ENCODE measurements around the gene NLRP1.
A peak's percentile ranks its signal among the peaks of the same experiment; 100 is the strongest.

Gene NLRP1

DNA sequence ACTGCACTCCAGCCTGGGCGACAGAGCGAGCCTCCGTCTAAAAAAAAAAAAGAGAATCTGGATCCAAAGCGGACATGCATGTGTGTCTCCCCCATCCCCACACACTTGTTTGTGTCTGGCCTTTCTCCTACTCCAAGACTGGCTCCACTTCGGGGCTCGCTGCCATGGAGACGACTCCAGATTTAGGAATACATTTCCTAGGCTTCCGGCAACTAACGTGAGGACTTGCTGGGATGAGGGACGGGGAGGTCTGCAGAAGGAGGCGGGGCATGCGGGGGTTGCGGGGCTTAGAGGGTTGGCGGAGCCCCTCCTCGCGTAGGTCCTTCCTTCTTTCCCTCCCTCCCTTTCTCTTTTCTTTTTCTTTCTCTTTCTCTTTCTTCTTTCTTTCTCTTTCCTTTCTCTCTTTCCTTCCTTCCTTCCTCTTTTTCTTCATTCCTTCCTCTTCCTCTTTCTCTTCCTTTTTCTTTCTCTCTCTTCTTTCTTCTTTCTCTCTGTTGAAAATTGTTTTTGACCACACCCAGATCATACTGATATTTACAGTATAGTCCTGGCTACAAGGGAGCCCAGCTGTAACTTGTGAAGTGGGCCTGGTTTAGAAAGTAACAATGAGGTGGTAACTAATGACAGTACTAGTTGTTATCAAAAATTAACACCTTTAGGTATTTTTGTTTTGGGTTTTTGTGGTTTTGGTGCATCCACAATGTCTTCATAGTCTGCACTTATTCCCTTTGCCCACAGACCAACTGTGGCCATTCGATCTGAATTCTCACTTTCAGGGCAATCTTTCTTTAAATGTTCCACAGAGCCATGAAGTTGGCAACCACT is 72.7 kb downstream of the NLRP1 start:
- no peak for DNase-seq

DNA sequence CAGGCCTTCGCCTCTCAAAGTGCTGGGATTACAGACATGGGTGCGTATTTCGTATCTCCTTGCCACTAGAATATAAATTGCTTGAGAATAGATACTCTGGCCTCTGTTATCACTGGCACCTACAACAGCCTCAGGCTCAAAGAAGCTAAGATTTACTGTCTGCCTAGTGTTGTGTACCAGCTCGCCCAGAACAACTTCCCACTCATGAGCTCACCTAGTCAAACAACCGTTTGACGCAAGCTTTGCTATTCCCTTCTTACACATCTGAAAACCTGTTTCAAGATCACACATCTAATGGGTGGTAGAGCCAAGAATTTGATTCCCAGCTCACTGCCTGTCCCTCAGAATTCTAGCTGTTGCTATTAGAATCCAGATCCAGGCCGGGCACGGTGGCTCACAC is 73.5 kb downstream of the NLRP1 start:
- no peak for DNase-seq

DNA sequence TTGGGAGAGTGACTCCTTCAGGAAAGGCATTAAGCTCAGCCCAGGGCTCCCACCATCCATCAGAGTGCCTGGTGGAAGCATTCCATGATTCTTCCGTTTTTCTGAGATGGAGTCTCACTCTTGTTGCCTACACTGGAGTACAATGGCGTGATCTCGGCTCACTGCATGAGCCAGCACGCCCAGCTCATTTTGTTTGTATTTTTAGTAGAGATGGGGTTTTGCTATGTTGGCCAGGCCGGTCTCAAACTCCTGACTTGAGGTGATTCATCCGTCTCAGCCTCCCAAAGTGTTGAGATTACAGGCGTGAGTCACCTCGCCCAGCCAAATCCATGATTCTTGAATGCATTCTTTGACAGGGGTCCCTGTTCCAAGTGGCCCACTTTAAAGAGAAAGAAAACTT is 74.8 kb downstream of the NLRP1 start:
- DNase-seq = no peak

DNA sequence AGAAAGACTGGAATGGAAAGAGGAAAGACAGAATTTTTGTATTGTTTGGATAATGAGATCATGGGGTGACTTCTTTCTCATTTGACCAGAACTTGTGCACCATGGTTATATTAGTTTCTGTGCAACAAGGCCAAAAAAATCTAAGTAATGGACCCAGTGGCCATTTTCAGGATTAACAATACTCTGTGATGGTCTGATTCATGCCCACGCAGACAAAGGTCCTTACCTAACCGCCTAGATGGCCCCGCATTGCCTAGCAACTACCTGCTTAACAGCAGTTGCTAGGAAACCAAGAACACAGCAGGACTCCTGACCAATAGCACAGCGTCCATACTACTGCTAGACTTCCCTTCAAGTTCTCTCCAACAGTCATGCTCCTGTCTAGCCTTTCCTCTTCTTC is 75.5 kb downstream of the NLRP1 start:
- peak; percentile 68 to 92 (median 74) for DNase-seq

DNA sequence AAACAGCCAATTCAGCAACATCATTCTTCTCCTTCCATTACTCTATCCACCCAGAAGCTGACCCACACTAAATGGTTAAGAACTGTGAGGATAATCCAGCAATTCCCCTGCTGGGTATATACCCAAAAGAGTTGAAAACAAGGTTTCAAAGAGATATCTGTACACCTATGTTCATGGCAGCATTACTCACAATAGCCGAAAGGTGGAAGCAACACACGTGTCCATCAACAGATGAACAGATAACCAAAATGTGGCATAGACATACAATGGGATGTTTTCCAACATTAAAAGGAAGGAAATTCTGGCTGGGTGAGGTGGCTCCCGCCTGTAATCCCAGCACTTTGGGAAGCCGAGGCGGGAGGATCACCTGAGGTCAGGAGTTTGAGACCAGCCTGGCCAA is 78.0 kb downstream of the NLRP1 start:
- DNase-seq = no peak

DNA sequence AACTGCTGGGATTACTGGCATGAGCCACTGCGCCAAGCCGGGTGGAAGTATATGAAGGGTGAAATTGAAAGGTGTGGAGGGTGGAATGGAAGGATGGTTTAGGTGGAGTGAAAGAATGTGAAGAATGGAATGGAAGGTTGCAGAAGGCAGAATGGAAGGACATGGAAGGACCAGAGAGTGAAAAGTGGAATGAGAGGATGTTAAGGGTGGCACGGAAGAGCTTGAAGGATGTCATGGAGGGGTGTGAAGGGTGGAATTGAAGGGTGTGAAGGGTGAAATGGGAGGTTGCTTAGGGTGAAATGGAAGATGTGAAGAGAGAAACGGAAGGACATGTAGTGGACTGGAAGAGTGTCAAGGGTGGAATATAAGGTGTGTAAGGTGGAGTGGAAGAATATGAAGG is 81.8 kb downstream of the NLRP1 start:
- no peak for DNase-seq

DNA sequence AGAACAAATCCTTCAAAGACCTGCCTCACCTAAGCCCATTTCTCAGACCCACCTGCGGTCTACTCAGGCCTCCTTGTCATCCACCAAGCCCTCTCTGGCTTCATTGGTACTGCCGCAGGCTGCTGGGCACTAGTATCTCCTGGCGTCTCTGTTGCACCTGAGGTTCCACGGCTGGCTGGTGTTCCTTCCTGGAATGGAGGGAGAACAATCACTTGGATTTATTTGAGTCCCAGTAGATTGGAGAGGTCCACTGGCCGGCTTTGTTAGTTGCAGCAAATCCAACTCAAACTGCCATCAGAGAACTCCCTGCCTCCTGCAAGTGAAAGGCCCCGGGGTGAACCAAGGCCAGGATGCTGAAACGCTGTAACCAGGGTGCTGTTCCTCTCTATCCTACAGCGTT is 82.6 kb downstream of the NLRP1 start:
- no peak for DNase-seq

DNA sequence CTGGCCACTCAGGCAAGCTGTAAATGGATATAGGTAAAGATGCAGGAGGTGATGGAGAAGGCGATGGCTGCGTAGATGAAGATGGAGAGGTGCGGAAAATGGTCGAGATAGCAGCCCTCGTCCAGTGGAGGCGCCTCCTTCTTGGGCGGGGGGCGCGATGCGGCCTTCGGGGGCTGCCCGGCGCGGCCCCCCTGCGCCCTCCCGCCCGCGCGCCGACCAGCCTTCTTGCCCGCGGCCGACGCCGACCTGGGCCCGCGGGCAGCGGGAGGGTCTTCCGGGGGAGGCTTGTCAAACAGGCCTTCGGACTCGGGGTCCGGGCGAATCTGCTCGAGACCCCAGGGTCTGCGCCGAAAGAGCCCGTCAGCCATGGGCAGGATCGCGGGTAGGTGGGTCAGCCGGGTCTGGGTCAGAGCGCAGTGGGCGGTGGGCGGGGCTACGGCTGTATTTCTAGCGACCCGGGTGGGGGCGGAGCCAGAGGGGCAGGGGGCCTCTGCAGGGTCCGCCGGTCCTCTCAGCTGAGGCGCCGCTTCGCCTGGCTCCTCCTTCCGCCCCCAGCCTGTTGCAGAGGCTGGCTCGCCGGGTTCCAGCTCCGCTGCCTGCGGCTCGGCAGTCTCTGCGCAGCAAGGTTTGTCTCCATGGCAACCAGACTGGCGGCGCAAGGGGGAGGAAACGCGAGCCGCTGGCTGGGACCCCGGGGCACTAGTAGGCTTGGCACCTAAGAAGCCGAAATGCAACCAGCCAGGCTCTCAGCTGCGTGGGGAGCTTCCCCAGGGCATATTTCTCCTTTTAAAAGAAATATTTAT is 83.5 kb downstream of the NLRP1 start:
- peak; percentile 68 to 89 (median 87) for DNase-seq

DNA sequence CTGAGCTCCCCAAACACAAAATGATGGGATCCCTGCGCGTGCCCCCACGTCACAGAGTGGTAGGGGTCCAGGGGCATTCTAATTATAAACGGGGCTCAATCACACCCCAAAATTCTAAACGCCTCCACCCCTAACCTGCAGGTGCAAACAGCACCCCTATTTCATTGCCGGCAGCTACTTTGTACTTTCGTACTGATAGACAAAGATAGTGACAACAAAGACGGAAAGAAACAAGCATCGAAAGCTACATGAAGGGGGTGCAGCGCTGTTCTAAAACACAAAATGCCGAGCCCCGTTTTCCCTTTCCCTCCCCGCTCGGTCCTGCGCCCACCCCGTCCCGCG is 84.1 kb downstream of the NLRP1 start:
- DNase-seq = no peak

DNA sequence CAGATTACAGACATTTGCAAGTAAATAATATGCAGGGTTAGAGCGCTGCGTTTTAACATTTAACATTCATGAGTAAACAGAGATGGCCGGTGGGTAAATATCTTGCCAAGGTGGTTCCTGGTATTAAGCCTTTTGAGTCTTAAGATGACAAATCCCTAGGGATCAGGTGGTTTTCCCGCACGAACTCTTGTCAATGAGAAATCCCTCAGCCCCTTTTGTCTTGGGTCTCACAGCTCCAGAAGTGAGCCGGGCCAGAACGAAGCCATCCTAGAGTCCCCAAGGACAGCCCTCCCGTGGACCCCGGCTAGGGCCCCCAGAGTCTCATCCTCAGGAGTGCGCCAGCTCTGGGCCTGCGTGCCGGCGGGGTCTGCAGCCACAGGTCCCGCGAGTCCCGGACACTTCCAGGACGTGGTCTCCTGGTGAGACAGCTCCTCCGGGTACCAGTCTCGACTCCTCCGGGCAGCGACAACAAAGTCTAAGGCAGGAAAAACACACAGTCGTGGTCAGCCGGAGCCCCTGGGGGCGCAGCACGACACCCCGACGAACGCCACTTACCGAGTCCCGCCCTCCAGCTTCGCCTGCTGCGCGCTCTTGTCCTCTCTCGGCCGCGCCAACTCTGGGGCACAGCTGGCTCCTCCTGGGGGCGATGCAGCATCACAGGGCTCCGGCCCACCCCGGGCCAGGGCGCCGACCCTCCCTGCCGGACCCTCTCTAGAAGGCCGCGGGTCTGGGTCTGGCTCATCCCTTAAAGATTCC is 84.7 kb downstream of the NLRP1 start:
- peak in 1 of 3 experiments; percentile 49 for DNase-seq

DNA sequence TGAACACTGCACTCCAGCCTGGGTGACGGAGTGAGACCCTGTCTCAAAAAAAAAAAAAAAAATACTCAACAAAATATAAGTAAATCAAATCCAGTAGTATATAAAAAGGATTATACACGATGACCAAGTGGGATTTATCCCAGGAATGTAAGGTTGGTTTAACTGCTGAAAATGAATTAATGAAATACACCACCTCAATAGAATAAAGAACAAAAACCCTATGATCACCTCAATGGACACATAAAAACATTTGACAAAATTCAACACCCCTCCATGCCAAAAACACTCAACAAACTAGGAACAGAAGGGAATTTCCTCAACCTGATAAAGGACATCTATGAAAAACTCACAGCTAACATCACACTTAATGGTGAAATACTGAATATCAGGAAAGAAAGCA is 91.3 kb downstream of the NLRP1 start:
- no peak for DNase-seq

DNA sequence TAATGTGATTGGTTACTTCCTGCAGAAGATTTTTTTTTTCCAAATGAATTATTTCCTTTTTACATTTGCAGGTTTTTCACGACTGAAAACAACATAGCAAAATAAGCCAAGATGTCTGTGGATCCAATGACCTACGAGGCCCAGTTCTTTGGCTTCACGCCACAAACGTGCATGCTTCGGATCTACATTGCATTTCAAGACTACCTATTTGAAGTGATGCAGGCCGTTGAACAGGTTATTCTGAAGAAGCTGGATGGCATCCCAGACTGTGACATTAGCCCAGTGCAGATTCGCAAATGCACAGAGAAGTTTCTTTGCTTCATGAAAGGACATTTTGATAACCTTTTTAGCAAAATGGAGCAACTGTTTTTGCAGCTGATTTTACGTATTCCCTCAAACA is 95.6 kb downstream of the NLRP1 start:
- DNase-seq = no peak

DNA sequence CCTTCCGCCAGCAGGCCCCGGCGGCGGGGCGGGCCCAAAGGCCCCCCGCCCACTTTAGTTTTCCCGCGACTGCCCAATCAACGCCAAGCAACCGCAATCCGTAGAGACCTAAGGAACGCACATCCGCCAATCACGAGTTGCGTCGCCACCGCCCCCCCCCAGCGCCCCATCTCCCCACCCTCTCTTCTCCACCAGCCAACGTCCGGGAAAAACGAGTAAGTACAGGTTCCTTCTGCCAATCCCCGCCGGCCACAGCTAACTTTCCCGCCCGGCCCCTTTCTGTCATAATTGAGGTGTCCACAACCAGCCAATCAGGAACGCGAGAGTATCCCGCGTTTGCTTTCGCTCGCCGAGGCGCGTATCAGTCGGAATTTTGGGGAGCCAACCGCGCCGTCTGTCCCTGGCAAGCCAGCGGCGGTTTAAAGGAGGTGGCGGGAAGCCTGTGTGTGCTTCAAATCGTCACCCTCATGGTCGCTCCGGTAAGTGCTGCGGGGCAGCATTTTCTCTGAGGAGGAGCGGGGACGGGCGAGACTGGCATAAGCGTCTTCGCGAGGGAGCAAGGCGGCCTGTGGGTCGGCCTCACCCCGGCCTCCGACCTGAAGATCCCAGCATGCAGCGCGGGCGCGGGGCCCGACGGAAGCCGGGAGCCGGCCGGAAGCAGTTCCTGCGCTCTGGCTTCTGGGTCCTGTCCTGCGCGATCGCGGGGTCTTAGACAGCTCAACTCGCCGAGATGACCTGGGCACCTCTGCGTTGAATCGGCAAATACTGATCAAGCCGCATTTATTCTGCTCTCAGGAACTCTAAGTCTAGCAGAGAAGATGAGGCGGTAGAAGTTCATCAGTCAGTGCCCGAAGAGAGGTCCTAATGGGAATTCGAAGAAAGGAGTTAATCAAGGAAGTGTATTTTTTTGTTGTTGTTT is 97.8 kb downstream of the NLRP1 start, which contains the start of gene MIS12:
Gene MIS12, plus strand, starts transcription at position 361 of the 919 bp plus-strand sequence. CDS start 2,297 bp downstream, outside the sequence.
- DNase-seq = peak; percentile 93 to 98 (median 94)

DNA sequence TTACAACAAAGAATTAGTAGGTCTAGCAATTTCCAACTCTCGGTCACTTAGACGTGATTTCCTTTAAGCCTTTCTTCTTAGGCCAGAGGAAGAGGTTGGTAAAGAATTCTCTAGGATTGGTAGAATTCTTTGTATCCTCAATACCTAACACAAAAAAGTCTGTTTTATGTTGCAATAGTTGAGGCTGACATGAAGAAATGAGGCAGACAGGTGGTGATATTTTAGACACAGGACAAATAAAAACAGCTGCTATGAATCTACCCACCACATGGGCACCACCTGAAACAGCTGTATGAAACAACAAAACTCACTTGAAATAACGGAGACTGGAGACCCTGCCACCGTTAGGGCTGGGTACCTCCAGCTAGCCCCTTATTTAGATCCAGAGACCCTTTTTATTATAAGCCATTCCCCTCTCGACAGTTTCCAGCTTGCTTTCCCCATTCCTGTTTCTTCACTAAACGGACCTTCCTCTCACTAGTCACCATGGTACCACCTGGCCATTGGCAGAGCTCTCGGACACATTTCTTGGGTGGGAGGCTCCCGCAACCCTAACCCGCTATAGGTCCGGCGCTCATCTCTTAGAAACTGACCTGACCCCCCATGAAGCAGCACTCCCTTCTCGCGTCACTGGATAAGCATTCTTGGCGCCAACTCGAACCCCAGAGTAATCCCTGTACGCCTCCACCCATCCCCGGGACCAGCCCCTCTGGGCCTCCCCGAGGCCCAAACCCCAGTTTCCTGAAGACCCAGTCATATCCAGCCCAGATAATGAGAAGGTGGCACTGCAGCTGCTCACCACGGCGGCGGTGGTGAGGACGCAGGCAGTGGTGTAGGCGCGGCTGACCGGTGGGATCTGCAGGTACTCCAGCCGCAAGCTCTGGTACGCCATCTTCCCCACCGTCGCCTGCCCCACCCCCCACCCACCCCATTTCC is 98.8 kb downstream of the NLRP1 start, which contains the start of gene DERL2:
Gene DERL2, minus strand, starts transcription at position 909 of the 936 bp plus-strand sequence. Its CDS starts 17 bp downstream, at position 892.
- peak in 2 of 3 experiments; percentile 63 to 75 for DNase-seq

DNA sequence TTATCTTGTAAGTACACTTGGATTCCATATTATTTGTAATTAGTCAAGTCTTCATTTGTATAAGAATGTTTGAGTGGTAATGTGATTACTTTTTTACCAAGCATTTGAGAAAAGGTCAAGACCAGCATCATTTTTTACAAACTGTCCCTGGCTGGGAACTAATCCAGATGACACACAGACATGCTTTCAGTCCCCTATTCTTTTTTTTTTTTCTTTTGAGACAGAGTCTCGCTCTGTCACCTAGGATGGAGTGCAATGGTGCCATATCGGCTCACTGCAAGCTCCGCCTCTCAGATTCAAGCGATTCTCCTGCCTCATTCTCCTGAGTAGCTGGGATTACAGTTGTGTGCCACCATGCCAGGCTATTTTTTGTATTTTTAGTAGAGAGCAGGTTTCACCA is 102.9 kb downstream of the NLRP1 start:
- DNase-seq = no peak

DNA sequence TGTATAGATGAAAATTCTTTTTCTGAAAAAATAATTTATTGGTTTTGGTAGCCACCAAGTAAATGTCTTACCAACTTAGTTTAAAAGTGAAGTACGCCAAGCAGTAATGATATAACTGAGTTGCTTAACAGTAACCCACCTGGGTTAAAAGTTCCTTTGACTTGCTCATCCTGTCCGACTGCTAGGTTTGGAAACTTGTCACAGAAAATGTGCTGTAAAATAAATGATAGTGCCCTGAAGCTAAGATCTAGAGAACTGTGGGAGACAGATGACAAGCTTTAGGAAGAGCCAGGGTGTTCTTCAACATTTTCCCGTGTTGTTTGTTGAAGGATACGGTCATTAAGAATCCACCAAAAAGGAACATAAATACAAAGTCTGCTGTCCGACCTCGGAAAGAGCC is 103.3 kb downstream of the NLRP1 start:
- DNase-seq = no peak

DNA sequence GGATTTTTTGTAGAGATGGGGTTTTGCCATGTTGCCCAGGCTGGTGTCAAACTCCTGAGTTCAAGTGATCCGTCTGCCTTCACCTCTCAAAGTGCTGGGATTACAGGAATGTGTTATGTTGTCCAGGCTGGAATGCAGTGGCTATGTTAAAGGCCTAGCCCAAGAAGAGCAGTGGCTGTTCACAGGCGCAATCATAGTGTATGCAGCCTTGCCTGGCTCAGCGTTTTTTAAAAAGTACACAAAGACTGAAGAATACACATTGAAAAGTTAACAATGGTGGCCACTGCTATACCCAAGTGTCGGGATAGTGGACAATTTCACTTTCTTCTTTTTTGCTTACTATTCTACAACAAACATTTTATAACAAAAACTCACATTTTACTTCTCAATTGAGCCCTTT is 105.3 kb downstream of the NLRP1 start:
- DNase-seq = no peak

DNA sequence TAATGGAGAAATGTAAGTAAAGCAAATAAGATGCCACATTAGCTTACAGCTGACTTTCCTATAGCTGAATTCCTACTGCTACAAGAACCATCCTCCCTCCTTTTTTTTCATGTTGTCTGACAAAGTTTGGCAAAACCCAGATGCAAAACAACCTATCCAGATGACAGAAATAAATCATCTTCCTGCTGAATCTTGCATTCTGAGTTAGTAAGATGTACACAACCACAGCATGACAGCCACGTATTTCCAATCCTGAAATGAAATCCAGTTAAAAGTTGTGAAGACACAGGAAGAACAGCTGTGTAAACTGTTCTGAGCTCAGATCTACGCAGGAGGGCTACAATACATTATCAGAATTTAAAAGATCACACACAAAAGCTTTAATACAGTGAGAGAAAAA is 110.4 kb downstream of the NLRP1 start:
- no peak for DNase-seq

DNA sequence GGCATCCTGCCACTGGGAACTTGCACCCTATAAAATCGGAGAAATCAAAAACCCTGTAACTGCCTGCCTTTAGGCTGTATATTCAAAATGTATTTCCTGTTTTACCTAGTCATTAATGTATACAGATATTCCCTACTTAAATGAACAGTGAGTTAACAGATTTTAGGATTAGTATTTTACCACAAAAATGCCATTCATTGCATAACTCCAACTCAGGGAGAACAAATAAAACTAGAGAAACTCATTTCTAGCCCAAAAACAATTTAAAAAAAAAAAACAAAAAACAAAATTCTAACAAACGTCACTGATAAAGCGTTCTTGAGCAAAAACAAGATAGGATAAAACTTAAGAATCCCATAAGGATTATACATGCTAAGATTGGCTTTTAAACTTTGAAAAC is 111.8 kb downstream of the NLRP1 start:
- DNase-seq = no peak

DNA sequence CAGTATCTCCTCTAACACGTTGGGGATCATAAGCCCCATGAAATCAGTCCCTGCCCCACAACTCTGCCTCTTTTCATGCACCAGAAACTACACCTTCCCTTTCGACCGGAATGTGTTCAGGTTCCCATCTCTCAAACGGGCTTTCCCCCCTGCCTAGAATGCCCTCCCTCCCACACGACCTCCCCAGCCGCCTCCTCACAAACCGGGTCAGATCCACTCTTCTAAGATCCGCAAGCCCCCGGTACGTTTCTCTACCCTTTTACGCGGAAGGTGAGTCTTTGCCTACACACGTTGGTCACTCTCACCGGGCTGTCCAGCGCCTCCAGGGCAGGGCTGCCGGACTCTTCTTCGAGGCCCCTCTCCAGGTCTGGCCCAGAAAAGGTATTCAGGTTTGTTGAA is 116.2 kb downstream of the NLRP1 start:
- peak in 1 of 3 experiments; percentile 16 for DNase-seq

DNA sequence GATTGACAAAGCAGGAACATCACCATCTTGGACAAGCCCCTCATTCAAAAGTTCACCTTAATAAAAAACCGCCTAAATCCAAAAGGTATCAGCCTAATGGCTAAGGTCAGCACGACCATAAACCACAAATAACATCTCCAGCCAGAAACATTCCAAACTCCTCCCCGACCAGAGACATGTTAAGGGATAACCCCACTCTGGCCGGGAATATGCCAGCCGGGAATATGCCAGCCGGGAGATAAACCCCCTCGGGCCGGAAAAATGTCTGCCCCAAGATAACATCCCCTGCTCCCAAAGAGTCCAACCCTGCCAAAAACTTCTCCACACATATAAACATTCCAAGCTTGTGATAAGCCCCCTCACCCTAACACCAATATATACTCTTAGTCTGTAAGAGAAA is 116.9 kb downstream of the NLRP1 start:
- DNase-seq = no peak

All from NCI-H1417 (cell line).